Heart left ventricle (tissue), 13 donors: ENCODE measurements around the gene EFCC1.

Experiments
- POLR2A ChIP-seq, 2 donors: fragments of 450-650 bp; IDR thresholded peaks; one replicate each; pipeline ENCODE4 v1.6.1; 2017; ENCODE audit warnings: antibody characterized with exemption in 2 of 2, mild to moderate bottlenecking in 2 of 2, moderate library complexity in 2 of 2
- TF ChIP-seq, protein P1 (sequence below), 12 donors: fragments of 200-600 bp; sonication (generic) in 4 of 12; IDR thresholded peaks; one replicate each; pipeline versions ENCODE4 v1.5.0 to v1.8.0; 2018 to 2022; ENCODE audit warnings: antibody characterized with exemption in 12 of 12, mild to moderate bottlenecking in 5 of 12
- donor health status: ischemic (EF 13 %, LVEDD 7.1; RV severe dilation, severe dysfunction).
- donor health status: DM: no; HTN: yes; CAD: no.
- donor health status: DM: no; HTN: no; CAD: no.
- donor health status: ischemic (EF 25% LVEDD 6.9; RV normal size, moderate dysfunction).
- donor health status: ischemic (EF 25% LVEDD 5.7; RV mildly dilated, moderate dysfunction).
- donor health status: ischemic (EF 35%, LVEDD 5.7; RV mildly dilated, moderate dysfunction).
- donor health status: nonischemic (EF 11% LVEDD 7.7; RV severe dilation, severe dysfunction).
- donor health status: DM: yes; HTN: yes; CAD: no.
- donor health status: PGD.
- donor health status: ischemic (EF 29% LVEDD 5.4; RV normal size, mild dysfunction).
- donor health status: nonischemic (EF 23%, LVEDD 6.1; RV moderate dilation, normal function).

DNA sequence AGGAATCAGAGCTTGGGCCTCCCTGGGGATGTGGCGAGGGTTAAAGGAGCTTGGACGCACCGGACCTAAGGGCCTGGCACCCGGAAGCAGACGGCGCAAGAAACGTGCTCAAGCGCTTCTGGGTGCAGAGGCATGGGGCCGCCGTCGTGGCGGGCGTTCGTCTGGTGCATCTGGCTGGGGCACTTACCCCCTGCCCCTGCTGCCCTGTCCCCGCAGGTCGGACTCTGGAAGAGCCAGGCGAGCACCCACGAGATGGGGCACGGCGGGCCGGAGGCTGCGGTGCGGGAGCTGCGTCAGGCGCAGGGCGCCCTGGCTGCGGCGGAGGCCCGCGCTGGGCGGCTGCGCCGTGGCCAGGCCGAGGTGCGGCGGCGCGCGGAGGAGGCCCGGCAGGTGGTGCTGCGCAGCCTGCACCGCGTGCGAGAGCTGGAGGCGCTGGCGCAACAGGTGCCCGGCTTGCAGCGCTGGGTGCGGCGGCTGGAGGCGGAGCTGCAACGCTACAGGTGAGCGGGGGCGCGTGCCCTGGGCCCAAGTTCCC, 2.5 kb downstream of the EFCC1 start:
- no peak for TF ChIP-seq POLR2A (IDR thresholded peaks at IDR 0.05)
- TF ChIP-seq, protein P1, sequence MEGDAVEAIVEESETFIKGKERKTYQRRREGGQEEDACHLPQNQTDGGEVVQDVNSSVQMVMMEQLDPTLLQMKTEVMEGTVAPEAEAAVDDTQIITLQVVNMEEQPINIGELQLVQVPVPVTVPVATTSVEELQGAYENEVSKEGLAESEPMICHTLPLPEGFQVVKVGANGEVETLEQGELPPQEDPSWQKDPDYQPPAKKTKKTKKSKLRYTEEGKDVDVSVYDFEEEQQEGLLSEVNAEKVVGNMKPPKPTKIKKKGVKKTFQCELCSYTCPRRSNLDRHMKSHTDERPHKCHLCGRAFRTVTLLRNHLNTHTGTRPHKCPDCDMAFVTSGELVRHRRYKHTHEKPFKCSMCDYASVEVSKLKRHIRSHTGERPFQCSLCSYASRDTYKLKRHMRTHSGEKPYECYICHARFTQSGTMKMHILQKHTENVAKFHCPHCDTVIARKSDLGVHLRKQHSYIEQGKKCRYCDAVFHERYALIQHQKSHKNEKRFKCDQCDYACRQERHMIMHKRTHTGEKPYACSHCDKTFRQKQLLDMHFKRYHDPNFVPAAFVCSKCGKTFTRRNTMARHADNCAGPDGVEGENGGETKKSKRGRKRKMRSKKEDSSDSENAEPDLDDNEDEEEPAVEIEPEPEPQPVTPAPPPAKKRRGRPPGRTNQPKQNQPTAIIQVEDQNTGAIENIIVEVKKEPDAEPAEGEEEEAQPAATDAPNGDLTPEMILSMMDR (IDR thresholded peaks at IDR 0.05): peak in 4 of 12 donors; percentile 7 to 33 (median 20)
